ENCODE results near the gene ESRRB. TPM values are rescaled to one million over a fixed set of nuclear protein-coding genes. Genes with fewer than 3 reads are reported as not detected.

Gene ESRRB
- total RNA-seq, 1 donor from 2014 or later = 0.11 TPM

DNA sequence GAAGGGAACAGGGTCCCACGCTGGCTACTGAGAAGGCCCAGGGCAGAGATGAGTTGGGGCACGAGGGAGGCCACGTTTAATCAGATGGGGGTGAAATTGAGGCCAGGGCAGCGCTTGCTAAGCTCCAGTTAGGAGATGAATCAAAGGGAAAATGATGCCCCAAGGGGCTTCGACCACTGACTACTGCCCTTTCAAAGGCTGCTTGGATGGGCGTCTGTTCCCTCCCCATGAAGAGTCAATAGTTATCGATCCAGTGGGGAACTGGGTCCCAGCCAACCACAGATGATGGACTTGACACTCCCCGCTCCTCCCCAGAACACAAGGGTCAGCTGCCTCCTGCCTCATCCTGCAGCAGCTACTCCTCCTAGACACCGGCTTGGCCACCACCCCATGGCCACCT is 55.6 kb downstream of the ESRRB start:
- POLR2A ChIA-PET = no interaction called here
- no peak overlapping the region for H3K4me3 Mint-ChIP-seq
- H3K36me3 Mint-ChIP-seq (ENCODE audit: low read depth) = no peaks in the 10 kb centered on the region
- no peaks in the 10 kb centered on the region for H3K4me1 Mint-ChIP-seq
- TF ChIP-seq, protein P1, sequence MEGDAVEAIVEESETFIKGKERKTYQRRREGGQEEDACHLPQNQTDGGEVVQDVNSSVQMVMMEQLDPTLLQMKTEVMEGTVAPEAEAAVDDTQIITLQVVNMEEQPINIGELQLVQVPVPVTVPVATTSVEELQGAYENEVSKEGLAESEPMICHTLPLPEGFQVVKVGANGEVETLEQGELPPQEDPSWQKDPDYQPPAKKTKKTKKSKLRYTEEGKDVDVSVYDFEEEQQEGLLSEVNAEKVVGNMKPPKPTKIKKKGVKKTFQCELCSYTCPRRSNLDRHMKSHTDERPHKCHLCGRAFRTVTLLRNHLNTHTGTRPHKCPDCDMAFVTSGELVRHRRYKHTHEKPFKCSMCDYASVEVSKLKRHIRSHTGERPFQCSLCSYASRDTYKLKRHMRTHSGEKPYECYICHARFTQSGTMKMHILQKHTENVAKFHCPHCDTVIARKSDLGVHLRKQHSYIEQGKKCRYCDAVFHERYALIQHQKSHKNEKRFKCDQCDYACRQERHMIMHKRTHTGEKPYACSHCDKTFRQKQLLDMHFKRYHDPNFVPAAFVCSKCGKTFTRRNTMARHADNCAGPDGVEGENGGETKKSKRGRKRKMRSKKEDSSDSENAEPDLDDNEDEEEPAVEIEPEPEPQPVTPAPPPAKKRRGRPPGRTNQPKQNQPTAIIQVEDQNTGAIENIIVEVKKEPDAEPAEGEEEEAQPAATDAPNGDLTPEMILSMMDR (IDR thresholded peaks at IDR 0.05) = no peak
- H3K27ac Mint-ChIP-seq = no peak overlapping the region
- intact Hi-C loops (cut with micrococcal nuclease) = no loop called here
- H3K27me3 Mint-ChIP-seq = peaks cover 5% of the 10 kb centered on the region
- DNase-seq (no peak), ATAC-seq (ENCODE audit: low read depth) (no peak)
- no peaks in the 10 kb centered on the region for H3K9me3 Mint-ChIP-seq
- CTCF ChIA-PET = no interaction called here

DNA sequence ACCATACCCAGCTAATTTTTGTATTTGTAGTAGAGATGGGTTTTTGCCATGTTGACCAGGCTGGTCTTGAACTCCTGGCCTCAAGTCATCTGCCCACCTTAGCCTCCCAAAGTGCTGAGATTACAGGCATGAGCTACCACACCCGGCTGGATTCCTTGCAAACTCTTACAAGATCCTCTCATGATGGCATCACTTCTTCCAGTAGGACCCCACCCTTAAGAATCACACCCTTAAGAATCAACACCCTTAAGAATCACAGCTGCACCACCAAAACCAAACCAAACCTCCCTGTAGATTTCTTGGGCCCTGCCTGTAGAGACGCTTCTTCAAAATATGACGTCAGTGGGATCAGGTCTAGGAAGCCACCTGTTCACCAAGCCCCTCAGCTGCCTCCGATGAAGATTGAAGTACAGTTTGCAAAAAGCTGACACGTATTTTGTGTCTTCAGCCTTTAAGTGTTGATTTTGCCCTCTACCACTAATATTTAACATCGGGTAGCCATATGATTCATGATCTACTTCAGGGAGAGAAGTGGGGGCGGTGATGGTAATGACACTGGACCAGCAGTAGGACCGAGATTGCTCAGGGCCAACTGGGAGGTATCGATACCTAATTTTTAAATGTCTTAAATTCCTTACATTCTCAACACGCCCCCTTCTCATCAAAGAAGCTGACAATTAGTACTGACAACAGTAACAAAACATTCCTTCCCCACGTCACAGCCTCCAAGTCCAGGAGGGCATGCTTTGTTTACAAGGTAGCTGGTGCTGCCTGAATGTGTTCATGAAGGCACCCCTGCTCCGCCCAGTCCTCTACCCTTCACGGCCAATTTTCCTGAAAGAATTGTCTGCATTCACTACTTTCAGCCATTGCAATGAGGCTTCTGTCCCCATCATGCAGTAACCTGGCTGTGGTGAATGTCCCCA is 57.2 kb downstream of the ESRRB start:
- H3K9me3 Mint-ChIP-seq = no peaks in the 10 kb centered on the region
- POLR2A ChIA-PET = no interaction called here
- TF ChIP-seq, protein P1 (IDR thresholded peaks at IDR 0.05) = no peak

DNA sequence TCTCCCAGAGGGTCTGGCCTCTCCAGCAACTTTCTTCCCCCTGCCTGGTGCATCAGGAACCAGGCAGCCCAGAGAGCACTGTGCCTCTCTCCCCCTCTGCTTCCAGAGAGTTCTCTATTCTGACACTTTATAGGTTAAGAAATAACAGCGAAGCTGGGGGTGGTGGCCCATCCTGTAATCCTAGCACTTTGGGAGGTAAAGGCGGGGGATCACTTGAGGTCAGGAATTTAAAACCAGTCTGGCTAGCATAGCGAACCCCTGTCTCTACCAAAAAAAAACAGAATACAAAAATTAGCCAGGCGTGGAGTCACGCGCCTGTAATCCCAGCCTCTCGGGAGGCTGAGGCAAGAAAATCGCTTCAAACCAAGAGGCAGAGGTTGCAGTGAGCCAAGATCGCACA is 58.3 kb downstream of the ESRRB start:
- intact Hi-C loops (cut with micrococcal nuclease) = no loop called here
- no peaks in the 10 kb centered on the region for H3K9me3 Mint-ChIP-seq
- CTCF ChIA-PET = no interaction called here

More for the DNA sequence above, 57.2 kb downstream of the ESRRB start:
- Mint-ChIP-seq H3K27me3 (no peaks in the 10 kb centered on the region), H3K27ac (no peak overlapping the region), H3K4me3 (no peak overlapping the region), H3K4me1 (no peaks in the 10 kb centered on the region), H3K36me3 (ENCODE audit: low read depth) (no peaks in the 10 kb centered on the region)
- ATAC-seq (ENCODE audit: low read depth) (no peak), DNase-seq (no peak)
- CTCF ChIA-PET = no interaction called here
- intact Hi-C loops (cut with micrococcal nuclease) = no loop called here

DNA sequence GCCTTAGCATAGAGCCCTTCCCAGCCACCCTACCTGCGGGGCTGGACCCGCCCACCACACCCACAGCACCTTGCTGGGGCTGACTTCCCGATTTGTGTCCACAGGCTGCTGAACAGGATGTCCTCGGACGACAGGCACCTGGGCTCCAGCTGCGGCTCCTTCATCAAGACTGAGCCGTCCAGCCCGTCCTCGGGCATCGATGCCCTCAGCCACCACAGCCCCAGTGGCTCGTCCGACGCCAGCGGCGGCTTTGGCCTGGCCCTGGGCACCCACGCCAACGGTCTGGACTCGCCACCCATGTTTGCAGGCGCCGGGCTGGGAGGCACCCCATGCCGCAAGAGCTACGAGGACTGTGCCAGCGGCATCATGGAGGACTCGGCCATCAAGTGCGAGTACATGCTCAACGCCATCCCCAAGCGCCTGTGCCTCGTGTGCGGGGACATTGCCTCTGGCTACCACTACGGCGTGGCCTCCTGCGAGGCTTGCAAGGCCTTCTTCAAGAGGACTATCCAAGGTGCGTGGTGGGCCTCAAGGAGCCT is 63.4 kb downstream of the ESRRB start:
- no peak for DNase-seq
- ATAC-seq (ENCODE audit: low read depth) = no peak
- Mint-ChIP-seq H3K36me3 (ENCODE audit: low read depth) (no peaks in the 10 kb centered on the region), H3K9me3 (no peaks in the 10 kb centered on the region), H3K27ac (no peak overlapping the region), H3K4me3 (no peak overlapping the region), H3K4me1 (no peaks in the 10 kb centered on the region), H3K27me3 (no peaks in the 10 kb centered on the region)
- CTCF ChIA-PET = no interaction called here
- TF ChIP-seq, protein P1 (IDR thresholded peaks at IDR 0.05) = no peak
- POLR2A ChIA-PET = no interaction called here
- intact Hi-C loops (cut with micrococcal nuclease) = no loop called here

More for the DNA sequence above, 58.3 kb downstream of the ESRRB start:
- H3K27ac Mint-ChIP-seq = no peak overlapping the region
- POLR2A ChIA-PET = no interaction called here
- no peak for ATAC-seq (ENCODE audit: low read depth)
- no peaks in the 10 kb centered on the region for H3K27me3 Mint-ChIP-seq
- no peak overlapping the region for H3K4me3 Mint-ChIP-seq
- no peaks in the 10 kb centered on the region for H3K4me1 Mint-ChIP-seq
- no peaks in the 10 kb centered on the region for H3K36me3 Mint-ChIP-seq (ENCODE audit: low read depth)
- no peak for DNase-seq
- TF ChIP-seq, protein P1 (IDR thresholded peaks at IDR 0.05) = no peak

DNA sequence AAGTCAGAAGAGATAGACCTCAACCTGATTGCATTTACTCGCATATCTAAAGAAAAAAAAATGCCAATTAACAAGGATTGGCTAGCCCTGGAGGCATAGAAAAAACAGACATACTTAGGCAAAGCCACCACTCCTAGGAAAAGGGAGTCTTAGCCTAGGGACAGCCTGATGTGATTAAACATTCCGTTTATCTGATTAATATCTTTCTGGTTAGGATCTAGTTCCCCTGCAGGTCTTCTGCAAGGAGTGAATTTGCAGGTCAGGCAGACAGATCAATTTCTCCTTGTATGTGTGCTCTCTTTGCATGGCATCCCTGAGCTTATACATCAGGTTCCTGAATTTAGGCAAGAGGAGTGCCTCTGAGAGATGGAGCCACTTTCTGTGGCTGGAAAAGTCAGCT is 70.5 kb downstream of the ESRRB start:
- Mint-ChIP-seq H3K4me3 (no peak overlapping the region), H3K27ac (no peak overlapping the region), H3K9me3 (no peaks in the 10 kb centered on the region), H3K27me3 (peaks cover 11% of the 10 kb centered on the region), H3K36me3 (ENCODE audit: low read depth) (no peaks in the 10 kb centered on the region), H3K4me1 (no peaks in the 10 kb centered on the region)
- no peak for DNase-seq
- intact Hi-C loops (cut with micrococcal nuclease) = no loop called here
- POLR2A ChIA-PET = no interaction called here
- TF ChIP-seq, protein P1 (IDR thresholded peaks at IDR 0.05) = no peak
- CTCF ChIA-PET = no interaction called here
- no peak for ATAC-seq (ENCODE audit: low read depth)
